Activated naive CD8-positive, alpha-beta T cell treated with anti-CD3 and anti-CD28 coated beads for 36 hours (primary cell): ENCODE results near the gene ARHGEF28. TPM values are rescaled to one million over a fixed set of nuclear protein-coding genes. Genes with fewer than 3 reads are reported as not detected.

Experiments used
- DNase-seq: peaks from one replicate; pipeline ENCODE4 v3.0.0; 2021
- H3K27ac Mint-ChIP-seq: one replicate; pipeline ENCODE4 v1.8.0; 2022; ENCODE audit warnings: mild to moderate bottlenecking, moderate library complexity, mixed read lengths
- H3K27me3 Mint-ChIP-seq: one replicate; pipeline ENCODE4 v1.8.0; 2022; ENCODE audit warnings: mild to moderate bottlenecking, mixed read lengths
- H3K36me3 Mint-ChIP-seq: one replicate; pipeline ENCODE4 v1.8.0; 2021; ENCODE audit warnings: mild to moderate bottlenecking, mixed read lengths
- H3K4me1 Mint-ChIP-seq: one replicate; pipeline ENCODE4 v1.8.0; 2021; ENCODE audit warnings: mixed read lengths
- H3K4me3 Mint-ChIP-seq: one replicate; pipeline ENCODE4 v1.8.0; 2022; ENCODE audit warnings: mild to moderate bottlenecking, moderate library complexity, mixed read lengths
- H3K9me3 Mint-ChIP-seq: one replicate; pipeline ENCODE4 v1.8.0; 2022; ENCODE audit warnings: mixed read lengths
- total RNA-seq, 2 experiments: library from RNA; stranded (reverse); gene quantifications; one replicate each; pipeline ENCODE4 v1.2.3, GENCODE V29; 2021

ARHGEF28 gene
- total RNA-seq, 2 experiments from 2014 or later = not detected

DNA sequence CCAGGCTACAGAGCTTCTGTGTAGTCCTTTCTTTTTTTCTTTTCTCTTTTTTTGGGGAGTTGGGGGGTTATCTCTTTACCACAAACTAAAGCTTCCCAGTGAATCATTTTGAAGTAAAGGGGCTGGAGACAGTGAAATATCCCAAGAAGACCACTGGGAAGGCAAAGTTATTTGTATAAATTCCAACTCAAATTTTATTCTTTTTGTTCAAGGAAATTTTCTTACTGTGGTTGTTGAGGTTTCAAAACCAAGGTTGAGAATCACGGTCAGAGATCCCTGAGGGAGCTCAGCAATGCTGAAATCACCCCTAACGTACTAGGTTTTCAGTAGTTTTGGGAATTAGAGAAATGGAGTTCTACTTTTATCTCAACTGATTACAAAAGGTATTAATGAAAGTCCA lies 175.7 kb downstream of the ARHGEF28 start:
- peaks cover 6% of the 10 kb centered on the region for H3K4me1 Mint-ChIP-seq
- no peak overlapping the region for H3K4me3 Mint-ChIP-seq
- DNase-seq = no peak
- peaks cover 39% of the 10 kb centered on the region for H3K27me3 Mint-ChIP-seq
- no peaks in the 10 kb centered on the region for H3K36me3 Mint-ChIP-seq
- no peak overlapping the region for H3K27ac Mint-ChIP-seq
- H3K9me3 Mint-ChIP-seq = no peaks in the 10 kb centered on the region

DNA sequence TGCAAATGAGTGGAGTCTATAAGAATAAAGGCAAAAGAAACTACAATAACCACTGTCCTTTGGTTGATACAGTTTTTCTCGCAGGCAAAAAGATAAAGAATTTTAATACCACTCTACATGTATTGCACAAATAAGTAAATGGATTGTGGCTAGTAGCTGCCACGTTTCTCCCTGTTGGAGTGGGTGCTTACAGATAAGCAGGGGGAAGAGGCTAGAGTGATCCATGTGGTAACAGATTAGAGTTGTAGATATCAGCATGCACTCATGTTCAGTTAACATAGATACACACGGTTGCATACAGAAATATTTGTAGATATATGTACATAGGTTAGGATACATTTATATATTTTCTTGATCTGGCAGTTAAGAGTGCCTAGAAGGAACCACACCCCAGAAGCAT lies 179.5 kb downstream of the ARHGEF28 start:
- H3K36me3 Mint-ChIP-seq = no peaks in the 10 kb centered on the region
- peaks cover 23% of the 10 kb centered on the region for H3K27me3 Mint-ChIP-seq
- H3K27ac Mint-ChIP-seq = no peak overlapping the region
- DNase-seq = no peak
- no peak overlapping the region for H3K4me3 Mint-ChIP-seq
- no peaks in the 10 kb centered on the region for H3K9me3 Mint-ChIP-seq
- H3K4me1 Mint-ChIP-seq = no peaks in the 10 kb centered on the region

DNA sequence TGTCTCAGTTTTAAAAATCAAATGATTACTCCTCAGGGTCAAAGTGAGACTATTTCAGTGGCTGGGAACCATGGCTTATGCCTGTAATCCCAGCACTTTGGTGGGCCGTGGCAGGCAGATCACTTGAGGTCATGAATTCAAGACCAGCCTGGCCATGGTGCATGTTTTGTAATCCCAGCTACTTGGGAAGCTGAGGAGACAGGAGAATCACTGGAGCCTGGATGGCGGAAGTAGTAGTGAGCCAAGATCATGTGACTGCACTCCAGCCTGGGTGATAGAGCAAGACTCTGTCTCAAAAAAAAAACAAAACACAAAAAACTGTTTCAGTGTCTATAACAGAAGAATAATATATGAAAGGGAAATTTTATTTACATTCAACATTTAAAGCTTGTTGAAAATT lies 182.9 kb downstream of the ARHGEF28 start:
- no peak overlapping the region for H3K27ac Mint-ChIP-seq
- peaks cover 20% of the 10 kb centered on the region for H3K27me3 Mint-ChIP-seq
- H3K36me3 Mint-ChIP-seq = no peaks in the 10 kb centered on the region
- no peaks in the 10 kb centered on the region for H3K9me3 Mint-ChIP-seq
- H3K4me3 Mint-ChIP-seq = no peak overlapping the region
- no peak for DNase-seq
- H3K4me1 Mint-ChIP-seq = no peaks in the 10 kb centered on the region

DNA sequence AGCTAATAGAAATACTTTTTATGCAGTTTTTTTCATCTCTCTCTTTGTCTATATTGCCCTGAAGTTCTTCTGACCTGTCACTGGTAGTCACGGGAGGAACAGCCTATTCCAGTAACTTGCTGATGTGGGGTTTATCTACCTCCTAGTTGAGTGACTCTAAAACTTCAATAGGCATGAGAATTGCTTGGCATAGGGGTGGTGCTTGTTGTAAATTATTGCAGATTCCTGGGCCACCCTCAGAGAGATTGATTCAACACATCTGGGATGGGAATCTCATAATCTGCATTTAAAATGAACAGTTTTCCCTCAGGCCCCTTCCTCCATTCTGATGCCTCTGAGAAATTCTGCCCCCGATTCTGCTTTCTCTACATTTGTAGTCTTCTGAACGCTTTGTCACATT lies 184.4 kb downstream of the ARHGEF28 start:
- H3K4me3 Mint-ChIP-seq = no peak overlapping the region
- H3K4me1 Mint-ChIP-seq = no peaks in the 10 kb centered on the region
- no peaks in the 10 kb centered on the region for H3K36me3 Mint-ChIP-seq
- no peak for DNase-seq
- no peak overlapping the region for H3K27ac Mint-ChIP-seq
- H3K9me3 Mint-ChIP-seq = no peaks in the 10 kb centered on the region
- H3K27me3 Mint-ChIP-seq = peaks cover 20% of the 10 kb centered on the region

DNA sequence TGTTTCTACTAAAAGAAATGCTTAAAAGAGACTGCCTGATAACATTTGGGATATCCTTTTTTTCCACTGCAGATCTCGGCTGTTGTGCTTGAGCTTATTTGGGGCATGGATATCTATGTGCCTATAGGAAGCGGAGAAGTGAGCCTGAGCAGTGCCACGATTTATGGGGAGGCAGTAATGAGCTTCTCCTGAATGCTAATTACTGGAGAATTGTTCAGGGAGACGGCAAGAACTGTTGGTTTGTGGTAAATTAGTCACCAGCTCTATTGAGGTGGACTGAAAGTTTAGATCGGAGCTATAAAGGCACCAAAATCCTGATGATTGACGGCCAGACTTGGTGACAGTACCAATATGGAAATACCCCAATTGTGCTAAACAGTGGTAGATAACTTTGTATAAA lies 186.5 kb downstream of the ARHGEF28 start:
- Mint-ChIP-seq H3K9me3 (no peaks in the 10 kb centered on the region), H3K27me3 (peaks cover 17% of the 10 kb centered on the region), H3K36me3 (no peaks in the 10 kb centered on the region), H3K4me3 (no peak overlapping the region), H3K27ac (no peak overlapping the region), H3K4me1 (no peaks in the 10 kb centered on the region)
- no peak for DNase-seq

DNA sequence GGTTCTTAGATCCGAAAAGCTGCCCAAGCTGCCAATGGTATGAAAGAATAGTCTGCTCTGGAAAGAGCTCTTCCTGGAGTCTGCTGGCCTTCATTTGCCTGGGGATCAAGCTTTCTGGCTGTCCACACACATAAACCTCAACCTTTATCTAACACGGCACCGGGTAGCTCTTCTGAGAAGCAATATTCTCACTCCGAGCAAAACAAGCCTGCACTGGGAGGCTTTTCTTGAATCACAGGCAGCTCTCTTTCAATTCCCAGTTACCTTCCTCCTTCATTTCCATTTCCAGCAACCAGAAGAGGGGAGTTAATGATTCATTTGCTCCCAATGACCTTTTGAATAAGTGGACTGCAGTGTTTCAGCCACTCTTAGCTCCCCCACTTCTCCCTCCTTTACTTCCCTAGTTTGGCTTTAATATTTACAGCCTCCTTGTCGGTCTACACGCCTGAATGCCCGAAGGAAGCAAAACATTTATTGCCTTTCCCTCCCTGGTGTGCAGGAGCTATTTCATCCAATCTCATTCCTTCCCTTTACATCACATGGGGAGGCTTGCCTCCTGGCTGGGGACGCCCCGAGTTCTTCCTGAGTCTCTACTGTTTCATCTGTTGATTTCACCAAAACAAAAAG lies 187.1 kb downstream of the ARHGEF28 start:
- H3K4me1 Mint-ChIP-seq = no peaks in the 10 kb centered on the region
- no peak for DNase-seq
- H3K27me3 Mint-ChIP-seq = peaks cover 16% of the 10 kb centered on the region
- H3K9me3 Mint-ChIP-seq = no peaks in the 10 kb centered on the region
- H3K36me3 Mint-ChIP-seq = no peaks in the 10 kb centered on the region
- H3K27ac Mint-ChIP-seq = no peak overlapping the region
- no peak overlapping the region for H3K4me3 Mint-ChIP-seq

DNA sequence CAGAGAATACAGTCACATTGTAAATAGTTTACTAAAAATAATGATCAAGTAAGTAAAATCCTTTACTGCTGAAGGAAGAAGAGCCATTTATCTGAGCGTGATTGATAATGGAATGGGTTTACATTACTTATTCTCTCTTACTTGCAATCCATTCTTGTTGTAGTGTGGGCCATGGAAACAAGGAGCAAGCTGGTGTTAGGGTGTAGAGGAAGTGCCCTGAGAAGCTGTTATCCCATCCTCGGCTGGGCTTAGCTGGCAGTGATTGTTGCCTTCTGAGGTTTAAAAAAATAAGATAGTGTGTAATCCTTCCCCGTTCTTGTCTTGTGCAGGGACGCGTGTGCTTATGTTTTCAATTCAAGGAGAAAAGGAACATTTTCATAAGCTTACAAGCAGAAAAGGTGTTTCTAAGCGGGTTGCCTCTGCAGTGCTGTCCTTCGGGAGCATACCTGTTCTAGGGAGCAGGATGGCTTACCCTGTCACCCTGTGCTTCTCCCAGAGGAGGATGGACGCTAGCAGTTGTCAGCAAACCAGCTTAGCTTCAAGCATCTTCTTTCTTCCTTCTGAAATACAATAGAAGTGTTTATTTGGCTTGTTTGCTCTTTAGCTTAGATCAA lies 188.3 kb downstream of the ARHGEF28 start:
- Mint-ChIP-seq H3K36me3 (no peaks in the 10 kb centered on the region), H3K27ac (no peak overlapping the region), H3K27me3 (peaks cover 15% of the 10 kb centered on the region), H3K9me3 (no peaks in the 10 kb centered on the region), H3K4me1 (no peaks in the 10 kb centered on the region), H3K4me3 (no peak overlapping the region)
- no peak for DNase-seq

DNA sequence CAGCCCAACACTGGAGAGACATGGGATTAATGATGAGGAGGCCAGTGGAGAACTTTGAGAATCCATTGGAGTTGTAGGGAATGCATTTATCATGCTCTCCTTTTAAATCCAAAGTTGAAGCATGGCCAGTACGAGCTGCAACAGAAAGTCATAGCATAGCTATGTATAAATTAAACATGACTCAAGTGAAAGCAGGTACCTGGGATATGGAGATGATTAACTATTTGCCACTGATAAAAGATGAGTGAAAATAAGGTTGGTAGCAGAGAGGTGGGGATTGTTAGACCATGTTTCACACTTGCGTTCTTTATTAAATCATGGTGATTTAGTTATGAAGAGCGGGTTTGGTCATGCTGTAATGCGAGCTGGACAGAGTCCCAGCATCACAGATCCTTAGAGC lies 189.6 kb downstream of the ARHGEF28 start:
- DNase-seq = no peak
- Mint-ChIP-seq H3K9me3 (no peaks in the 10 kb centered on the region), H3K27me3 (peaks cover 13% of the 10 kb centered on the region), H3K4me1 (no peaks in the 10 kb centered on the region), H3K4me3 (no peak overlapping the region), H3K36me3 (no peaks in the 10 kb centered on the region), H3K27ac (no peak overlapping the region)

DNA sequence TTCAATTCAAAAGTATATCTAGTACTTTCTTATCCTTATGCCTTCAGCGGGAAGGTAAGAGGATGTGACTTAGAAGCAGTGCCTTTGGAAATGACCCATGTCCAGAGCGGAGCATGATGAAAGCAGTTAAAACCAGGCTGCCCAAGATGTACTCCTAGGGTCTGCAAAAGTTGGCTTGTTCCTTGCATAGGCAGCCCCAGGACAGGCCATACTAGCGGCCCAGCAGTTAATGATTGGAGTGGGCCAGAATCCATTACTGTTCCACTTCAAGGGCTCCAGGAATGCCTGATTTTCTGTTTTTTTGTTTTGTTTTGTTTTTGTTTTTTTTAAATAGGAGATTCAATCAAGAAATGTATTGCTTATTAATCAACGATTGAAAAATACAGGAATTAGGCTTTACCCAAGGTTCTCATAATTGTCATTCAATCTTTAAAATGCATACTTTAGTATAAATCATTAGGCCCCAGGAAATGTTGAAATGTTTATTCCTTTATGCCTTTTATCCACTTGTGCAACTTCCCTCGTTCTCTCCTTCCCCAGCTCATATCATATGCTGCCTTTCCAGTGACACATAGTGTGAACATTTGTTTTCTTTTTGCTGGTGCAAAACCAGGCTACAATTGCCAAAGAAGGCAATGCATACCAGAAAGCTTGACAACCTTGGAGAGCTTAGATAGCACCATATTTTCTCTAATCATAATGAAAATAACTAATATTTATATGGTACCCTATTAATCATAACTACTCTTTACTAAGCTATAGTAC lies 190.8 kb downstream of the ARHGEF28 start:
- H3K36me3 Mint-ChIP-seq = no peaks in the 10 kb centered on the region

DNA sequence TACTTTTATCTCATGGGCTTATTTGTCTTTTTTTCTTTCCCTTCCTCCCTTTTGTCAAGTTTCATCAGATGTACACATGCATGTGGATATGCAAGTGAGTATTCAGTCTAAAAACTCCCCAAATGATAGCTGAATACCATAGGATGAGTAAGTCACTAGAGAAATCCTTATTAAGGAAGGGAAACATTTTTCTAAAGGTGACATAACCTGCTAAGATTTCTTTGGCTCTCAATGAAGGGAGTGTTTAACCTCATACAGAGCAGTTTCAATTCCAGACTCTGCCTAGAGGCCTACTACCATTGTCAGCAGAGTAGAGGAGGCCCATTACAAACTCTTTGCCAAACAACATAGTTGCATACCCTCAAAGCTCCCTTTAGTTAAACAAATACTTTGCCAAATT lies 192.4 kb downstream of the ARHGEF28 start:
- no peak overlapping the region for H3K4me3 Mint-ChIP-seq
- H3K27me3 Mint-ChIP-seq = peaks cover 8% of the 10 kb centered on the region
- no peaks in the 10 kb centered on the region for H3K36me3 Mint-ChIP-seq
- DNase-seq = no peak
- no peaks in the 10 kb centered on the region for H3K9me3 Mint-ChIP-seq
- H3K27ac Mint-ChIP-seq = no peak overlapping the region
- H3K4me1 Mint-ChIP-seq = no peaks in the 10 kb centered on the region

More for the DNA sequence above, 190.8 kb downstream of the ARHGEF28 start:
- H3K4me1 Mint-ChIP-seq = no peaks in the 10 kb centered on the region
- no peak overlapping the region for H3K27ac Mint-ChIP-seq
- H3K9me3 Mint-ChIP-seq = no peaks in the 10 kb centered on the region
- H3K27me3 Mint-ChIP-seq = peaks cover 10% of the 10 kb centered on the region
- no peak for DNase-seq
- no peak overlapping the region for H3K4me3 Mint-ChIP-seq

DNA sequence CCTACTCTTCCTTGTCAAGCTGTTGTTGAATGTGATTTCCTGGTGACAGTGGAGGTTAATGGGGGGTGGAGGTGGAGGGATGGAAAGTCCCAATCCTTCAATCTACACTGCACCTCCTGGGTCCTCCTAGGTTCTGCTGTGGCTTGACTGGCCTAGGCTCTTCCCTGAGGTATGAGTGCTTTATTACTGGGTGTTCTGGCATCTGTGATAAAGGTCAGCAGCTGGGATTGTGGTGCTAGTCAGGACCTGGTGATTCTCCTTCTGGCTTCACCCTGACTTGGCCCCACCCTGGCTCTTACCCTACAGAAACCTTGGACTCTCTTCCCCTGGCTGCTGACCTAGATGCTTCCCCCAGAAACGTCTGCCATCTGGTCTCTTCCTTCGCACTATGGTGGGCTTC lies 194.3 kb downstream of the ARHGEF28 start:
- Mint-ChIP-seq H3K9me3 (no peaks in the 10 kb centered on the region), H3K27me3 (no peaks in the 10 kb centered on the region), H3K36me3 (no peaks in the 10 kb centered on the region), H3K4me3 (no peak overlapping the region), H3K4me1 (no peaks in the 10 kb centered on the region), H3K27ac (no peak overlapping the region)
- no peak for DNase-seq

DNA sequence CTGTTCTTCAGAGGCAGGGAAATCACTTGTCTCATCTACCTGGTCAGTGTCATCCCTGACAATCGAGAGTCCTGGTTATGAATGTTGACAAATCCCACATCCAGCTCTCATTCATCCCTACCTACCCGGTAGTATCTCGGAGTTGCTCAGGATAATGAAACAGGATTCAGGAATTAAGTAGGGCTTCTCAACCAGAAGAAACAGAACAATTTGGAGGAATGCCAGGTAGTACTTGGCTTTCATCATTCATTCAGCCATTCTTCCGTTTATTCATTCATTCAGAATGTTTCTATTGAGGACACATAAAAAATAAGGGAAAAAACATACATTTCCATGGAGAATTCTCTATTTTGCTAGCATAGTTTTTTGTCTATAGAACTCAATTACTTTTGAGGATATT lies 195.0 kb downstream of the ARHGEF28 start:
- no peaks in the 10 kb centered on the region for H3K36me3 Mint-ChIP-seq
- H3K4me3 Mint-ChIP-seq = no peak overlapping the region
- no peak for DNase-seq
- no peaks in the 10 kb centered on the region for H3K4me1 Mint-ChIP-seq
- no peaks in the 10 kb centered on the region for H3K27me3 Mint-ChIP-seq
- no peaks in the 10 kb centered on the region for H3K9me3 Mint-ChIP-seq
- H3K27ac Mint-ChIP-seq = no peak overlapping the region

DNA sequence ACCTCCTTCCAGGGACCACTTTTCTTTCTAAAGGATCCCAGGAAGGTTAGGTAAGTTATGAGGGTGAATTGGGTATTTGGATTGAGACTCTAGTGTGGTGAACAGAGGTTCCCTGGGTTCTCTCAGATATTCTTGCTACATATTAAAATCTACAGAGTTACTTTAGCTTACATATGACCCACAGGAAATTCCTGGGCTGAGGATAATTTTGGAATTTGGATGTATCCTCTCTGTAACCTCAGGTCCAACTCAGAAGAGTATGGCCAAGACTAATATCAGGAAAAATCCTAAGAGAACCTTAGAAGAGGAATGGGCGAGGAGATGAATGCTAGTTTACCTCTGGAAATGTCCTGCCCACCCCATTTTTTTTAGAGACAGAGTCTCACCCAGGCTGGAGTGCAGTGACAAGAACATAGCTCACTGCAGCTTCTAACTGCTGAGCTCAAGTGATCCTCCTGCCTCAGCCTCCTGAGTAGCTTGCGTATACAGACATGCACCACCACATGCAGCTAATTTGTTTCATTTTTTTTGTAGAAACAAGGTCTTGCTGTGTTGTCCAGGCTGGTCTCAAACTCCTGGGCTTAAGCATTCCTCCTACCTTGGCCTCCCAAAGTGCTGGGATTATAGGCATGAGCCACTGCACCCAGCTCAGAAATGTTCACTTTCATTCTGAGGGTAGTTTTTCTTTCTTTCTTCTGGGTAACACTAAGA lies 196.4 kb downstream of the ARHGEF28 start:
- Mint-ChIP-seq H3K4me1 (no peaks in the 10 kb centered on the region), H3K9me3 (no peaks in the 10 kb centered on the region), H3K27me3 (no peaks in the 10 kb centered on the region), H3K36me3 (no peaks in the 10 kb centered on the region), H3K27ac (no peak overlapping the region), H3K4me3 (no peak overlapping the region)
- no peak for DNase-seq

DNA sequence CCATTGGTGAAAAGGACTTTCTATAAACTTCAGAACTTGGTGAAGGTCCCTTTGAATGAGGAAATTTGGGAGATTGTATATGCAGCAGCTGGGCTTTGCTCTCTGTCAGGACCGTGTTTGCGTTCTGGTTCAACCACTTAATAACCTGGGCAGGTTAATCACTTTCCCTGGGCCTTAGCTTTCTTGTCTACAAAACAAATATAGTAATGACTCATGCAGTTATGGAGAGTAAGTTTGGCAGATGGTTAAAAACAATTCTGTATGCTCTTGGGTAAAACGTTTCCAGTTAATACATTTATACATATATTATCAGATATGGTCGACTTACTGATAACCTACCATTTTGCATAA lies 197.0 kb downstream of the ARHGEF28 start:
- Mint-ChIP-seq H3K27me3 (no peaks in the 10 kb centered on the region), H3K9me3 (no peaks in the 10 kb centered on the region), H3K4me3 (no peak overlapping the region), H3K4me1 (no peaks in the 10 kb centered on the region), H3K36me3 (no peaks in the 10 kb centered on the region), H3K27ac (no peak overlapping the region)
- no peak for DNase-seq

DNA sequence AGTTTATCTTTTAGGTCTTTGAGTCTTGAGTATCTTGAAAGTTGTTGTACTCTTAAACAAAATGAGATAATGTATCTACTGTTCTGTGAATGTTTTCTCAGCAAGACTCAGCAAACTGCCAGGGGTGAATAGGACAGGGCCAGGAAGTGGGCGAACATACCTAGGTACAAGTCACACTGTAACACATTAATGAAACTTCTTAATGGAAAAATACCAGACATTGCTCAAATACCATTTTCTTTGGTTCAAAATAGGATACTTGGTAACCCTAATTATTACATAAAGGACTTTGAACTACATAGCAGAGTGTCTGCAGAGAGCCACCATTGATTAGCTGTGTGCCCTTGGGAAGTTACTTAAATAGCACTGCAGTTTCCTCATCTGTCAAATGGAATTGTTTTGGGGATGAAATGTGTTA lies 197.5 kb downstream of the ARHGEF28 start:
- Mint-ChIP-seq H3K36me3 (no peaks in the 10 kb centered on the region), H3K9me3 (no peaks in the 10 kb centered on the region), H3K27me3 (peaks cover 2% of the 10 kb centered on the region), H3K27ac (no peak overlapping the region), H3K4me3 (no peak overlapping the region), H3K4me1 (no peaks in the 10 kb centered on the region)
- DNase-seq = no peak
